ENCODE data around the gene USP33. TPM values are rescaled to one million over a fixed set of nuclear protein-coding genes. Genes with fewer than 3 reads are reported as not detected.

USP33 gene
- total and polyA plus RNA-seq, 10 of the 15 experiments (the other 5 are each of a cell fraction or from before 2014, with no cell fraction given) = 13.1 to 49.9 (median 32.2) TPM

- peak; percentile 79 for TF ChIP-seq ZBTB40 (IDR thresholded peaks at IDR 0.05; ENCODE audit: borderline replicate concordance)
- TF ChIP-seq TARDBP (IDR thresholded peaks at IDR 0.05; ENCODE audit: borderline replicate concordance) = peak; percentile 73; the same call in 1 of the 2 replicates
- 0 out of 2 replicates have a peak, but pooled peaks have one; percentile 27 for TF ChIP-seq TBL1XR1 (IDR thresholded peaks at IDR 0.05; ENCODE audit: low read depth, low read length)
- TF ChIP-seq HDGF (IDR thresholded peaks at IDR 0.05) = peak; percentile 69; the same call in 1 of the 2 replicates
- peak; percentile 98 for TF ChIP-seq NR2C1 (IDR thresholded peaks at IDR 0.05)
- peak; percentile 92 for TF ChIP-seq GABPA (IDR thresholded peaks at IDR 0.05; ENCODE audit: low read depth)
- peak in 1 of 2 experiments; percentile 78; a peak in 1 of 3 replicates for TF ChIP-seq EGR1 (IDR thresholded peaks at IDR 0.05; ENCODE audit: borderline replicate concordance in 1 of 2, low read depth in 2 of 2, low read length in 2 of 2)
- peak; percentile 84 for TF ChIP-seq ZNF687 (IDR thresholded peaks at IDR 0.05)
- TF ChIP-seq, protein P1, sequence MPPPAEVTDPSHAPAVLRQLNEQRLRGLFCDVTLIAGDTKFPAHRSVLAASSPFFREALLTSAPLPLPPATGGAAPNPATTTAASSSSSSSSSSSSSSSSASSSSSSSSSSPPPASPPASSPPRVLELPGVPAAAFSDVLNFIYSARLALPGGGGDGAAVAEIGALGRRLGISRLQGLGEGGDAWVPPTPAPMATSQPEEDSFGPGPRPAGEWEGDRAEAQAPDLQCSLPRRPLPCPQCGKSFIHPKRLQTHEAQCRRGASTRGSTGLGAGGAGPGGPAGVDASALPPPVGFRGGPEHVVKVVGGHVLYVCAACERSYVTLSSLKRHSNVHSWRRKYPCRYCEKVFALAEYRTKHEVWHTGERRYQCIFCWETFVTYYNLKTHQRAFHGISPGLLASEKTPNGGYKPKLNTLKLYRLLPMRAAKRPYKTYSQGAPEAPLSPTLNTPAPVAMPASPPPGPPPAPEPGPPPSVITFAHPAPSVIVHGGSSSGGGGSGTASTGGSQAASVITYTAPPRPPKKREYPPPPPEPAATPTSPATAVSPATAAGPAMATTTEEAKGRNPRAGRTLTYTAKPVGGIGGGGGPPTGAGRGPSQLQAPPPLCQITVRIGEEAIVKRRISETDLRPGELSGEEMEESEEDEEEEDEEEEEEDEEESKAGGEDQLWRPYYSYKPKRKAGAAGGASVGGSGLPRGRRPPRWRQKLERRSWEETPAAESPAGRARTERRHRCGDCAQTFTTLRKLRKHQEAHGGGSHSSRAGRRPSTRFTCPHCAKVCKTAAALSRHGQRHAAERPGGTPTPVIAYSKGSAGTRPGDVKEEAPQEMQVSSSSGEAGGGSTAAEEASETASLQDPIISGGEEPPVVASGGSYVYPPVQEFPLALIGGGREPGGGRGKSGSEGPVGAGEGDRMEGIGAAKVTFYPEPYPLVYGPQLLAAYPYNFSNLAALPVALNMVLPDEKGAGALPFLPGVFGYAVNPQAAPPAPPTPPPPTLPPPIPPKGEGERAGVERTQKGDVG (CRISPR knock-in tag; IDR thresholded peaks at IDR 0.05) = no peak
- peak; percentile 79 for TF ChIP-seq SIX5 (IDR thresholded peaks at IDR 0.05; ENCODE audit: low read depth, low read length, severe bottlenecking)
- no peak for TF ChIP-seq MLLT1 (IDR thresholded peaks at IDR 0.05)
- TF ChIP-seq YY1 (IDR thresholded peaks at IDR 0.05; ENCODE audit: low read depth, low read length) = peak; percentile 100
- no peak for TF ChIP-seq MYB (IDR thresholded peaks at IDR 0.05; ENCODE audit: borderline replicate concordance, low read depth, low read length)
- no peak for TF ChIP-seq E2F4 (IDR thresholded peaks at IDR 0.05; ENCODE audit: low read depth, low read length)
These were observed 20.1 kb upstream of the USP33 start, which contains the start of gene MIGA1 (continued) for GRCh38 chr1:77779529-77780281.

All from GM12878 (cell line).